HG03139 (cell line): ENCODE results near the gene MXI1.
"Not testable (repeated sequence)": the region's sequence is repeated elsewhere in the genome, so short reads cannot be mapped to it uniquely, and the experiment has no call there.

Source experiments
- ATAC-seq: cut with Tn5 transposase; IDR thresholded peaks from one replicate; pipeline ENCODE4 v1.9.1; 2021; ENCODE audit not compliant: unreplicated experiment

The MXI1 gene

DNA sequence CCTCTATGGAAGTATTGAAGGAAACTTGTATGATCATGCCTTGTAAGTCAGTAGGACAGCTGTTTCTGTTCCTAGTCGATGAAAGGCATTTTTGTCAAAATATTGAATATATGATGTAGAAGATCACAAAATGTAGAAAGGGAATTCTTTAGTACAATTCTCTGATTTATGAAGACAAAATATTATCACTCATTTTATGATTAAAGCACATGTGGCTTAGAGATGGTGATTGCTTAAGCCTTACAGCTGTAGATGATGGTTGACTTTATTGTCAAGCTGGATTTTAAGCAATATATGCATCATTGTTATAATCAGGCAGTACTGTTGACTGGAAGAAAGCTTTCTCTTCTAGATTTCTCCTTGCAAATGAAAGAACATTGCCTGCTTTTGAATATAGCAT, 26.4 kb downstream of the MXI1 start:
- ATAC-seq: no peak

DNA sequence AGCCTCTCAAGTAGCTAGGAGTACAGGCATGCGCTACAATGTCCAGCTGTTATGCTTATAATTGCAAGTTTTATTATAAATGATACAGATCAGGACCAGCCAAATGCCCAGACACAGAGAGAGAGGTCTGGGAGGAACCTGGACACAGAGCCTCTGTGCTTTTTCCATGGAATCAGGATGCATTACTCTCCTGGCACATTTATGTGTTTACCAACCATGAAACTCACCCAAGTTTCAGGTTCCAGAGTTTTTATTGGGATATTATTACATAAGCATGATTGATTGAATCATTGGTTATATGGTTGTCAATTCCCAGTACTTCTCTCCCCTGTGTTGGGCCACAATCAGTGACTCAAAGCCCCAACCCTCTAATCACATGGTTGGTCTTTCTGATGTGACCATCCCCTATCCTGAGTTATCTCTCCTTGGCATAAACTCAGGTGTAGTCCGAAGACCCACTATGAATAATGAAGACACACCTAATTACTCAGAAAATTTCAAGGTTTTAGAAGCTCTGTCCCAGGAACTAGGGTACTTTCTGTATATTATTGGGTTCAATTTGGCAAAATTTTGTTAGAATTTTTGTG, 30.6 kb downstream of the MXI1 start:
- ATAC-seq: no peak

DNA sequence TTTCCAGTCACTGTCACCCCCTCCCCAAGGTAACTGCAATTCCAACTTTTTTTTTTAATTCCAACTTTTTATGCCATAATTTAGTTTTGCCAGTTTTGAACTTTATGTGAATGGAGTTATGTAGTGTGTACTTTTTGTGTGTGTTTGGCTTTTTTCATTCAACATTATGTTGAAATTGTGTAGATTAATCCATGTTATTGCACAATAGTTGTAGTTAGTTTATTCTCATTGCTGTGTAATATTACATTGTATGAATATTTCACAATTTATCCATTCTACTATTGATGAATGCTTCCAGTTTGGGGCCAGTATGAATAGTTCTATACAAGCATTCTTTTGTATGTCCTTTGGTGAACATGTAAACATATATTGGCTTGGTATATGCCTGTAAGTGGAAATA, 32.5 kb downstream of the MXI1 start:
- no peak for ATAC-seq

DNA sequence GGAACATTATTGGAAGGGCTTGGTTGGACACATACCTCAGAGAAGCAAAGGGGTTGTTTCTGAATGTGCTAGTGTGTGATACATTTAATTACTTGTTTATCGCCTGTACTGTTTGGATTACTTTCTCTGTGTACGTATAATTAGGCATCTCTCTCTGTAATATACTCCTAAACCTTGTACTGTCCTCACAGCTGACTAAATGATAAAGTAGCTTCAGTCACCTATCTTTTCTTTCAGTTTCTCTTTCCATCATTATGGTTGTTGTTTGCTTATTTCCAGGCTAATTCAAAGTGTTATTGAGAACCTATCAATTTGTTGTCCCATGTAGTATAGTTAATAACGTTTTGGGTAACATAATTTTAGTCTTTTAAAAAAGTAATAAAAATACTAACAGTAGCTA, 34.0 kb downstream of the MXI1 start:
- ATAC-seq: no peak

DNA sequence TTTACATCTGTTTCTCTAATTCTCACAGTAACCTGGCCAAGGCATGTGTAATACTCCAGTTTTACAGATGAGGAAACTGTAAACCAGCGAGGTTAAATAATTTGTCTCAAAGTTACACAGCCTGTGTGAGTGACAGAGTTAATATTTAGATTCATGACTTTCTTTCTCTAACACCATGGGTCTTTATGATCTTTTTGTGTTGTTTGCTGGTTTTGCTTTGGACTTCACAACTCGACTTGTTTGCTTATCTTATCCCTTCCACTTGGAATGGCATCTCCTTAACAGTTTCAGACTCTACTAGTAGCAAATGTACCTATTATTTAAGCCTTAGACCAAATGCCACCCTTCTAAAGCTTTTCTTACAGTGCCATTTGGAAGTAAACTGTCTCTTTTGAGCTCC, 34.4 kb downstream of the MXI1 start:
- no peak for ATAC-seq

DNA sequence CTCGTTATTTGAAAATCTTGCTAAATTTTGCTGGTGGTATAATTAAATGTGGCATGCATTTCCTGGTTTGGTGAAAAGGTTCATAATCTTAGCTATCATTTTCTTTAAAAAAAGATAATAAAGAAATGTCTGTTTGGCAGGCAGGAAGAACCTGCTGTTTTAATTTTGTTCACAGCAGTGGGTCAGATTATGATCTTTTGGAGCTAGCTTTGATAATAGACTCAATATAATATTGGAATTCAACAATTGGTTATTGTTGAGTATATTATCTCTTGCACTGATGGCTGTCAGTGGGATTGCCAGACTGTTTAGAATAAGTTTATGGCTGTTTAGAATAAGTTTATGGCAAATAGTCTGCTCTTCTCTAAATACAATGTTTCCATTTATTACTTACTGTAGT, 35.1 kb downstream of the MXI1 start:
- ATAC-seq: no peak

DNA sequence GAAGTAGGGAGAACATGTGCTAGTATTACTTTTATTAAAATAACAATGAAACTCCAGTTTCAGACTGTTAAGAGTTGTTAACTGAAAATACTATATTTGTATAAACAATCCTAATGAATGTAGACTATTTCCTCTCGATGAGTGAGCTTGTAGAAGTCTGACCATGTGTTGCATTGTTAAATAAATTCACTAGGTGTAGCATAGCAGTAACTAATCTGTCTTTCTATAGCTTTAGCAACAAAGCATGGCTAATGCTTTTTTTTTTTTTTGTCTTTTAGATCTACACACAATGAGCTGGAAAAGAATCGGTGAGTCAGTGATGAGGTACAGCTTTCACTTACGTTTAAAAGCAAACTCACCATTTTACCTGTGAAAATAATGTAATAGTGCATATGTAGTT, 37.1 kb downstream of the MXI1 start:
- no peak for ATAC-seq

DNA sequence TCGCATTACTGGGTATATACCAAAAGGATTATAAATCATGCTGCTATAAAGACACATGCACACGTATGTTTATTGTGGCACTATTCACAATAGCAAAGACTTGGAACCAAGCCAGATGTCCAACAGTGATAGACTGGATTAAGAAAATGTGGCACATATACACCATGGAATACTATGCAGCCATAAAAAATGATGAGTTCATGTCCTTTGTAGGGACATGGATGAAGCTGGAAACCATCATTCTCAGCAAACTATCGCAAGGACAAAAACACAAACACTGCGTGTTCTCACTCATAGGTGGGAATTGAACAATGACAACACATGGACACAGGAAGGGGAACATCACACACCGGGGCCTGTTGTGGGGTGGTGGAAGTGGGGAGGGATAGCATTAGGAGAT, 40.4 kb downstream of the MXI1 start:
- ATAC-seq: not testable (repeated sequence)

DNA sequence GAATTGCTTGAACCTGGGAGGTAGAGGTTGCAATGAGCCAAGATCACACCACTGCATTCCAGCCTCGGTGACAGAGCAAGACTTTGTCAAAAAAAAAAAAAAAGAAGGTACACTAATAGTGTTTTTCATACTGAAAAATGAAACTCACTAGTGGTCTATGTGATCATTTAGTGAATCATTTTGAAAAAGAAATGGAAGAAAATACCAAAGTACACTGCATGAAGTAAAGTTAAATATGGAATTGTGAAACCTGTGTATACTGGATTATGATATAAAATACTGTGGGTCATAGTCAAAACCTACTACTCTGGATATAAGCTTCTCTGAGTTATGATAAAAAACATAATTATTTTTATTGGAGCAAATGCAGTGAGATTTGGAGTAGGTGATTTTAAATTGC, 42.1 kb downstream of the MXI1 start:
- peak; percentile 58 for ATAC-seq

DNA sequence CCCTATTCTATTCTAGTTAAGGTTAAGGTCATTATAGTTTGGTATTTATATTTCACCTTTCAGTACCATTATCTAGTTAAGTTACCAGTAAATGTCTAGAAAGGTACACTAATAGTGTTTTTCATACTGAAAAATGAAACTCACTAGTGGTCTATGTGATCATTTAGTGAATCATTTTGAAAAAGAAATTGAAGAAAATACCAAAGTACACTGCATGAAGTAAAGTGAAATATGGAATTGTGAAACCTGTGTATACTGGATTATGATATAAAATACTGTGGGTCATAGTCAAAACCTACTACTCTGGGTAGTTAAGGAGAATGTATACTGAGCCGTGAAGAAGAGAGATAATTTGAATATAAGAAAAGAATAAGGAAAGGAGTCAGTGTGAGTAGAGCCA, 44.0 kb downstream of the MXI1 start:
- ATAC-seq: peak; percentile 78

DNA sequence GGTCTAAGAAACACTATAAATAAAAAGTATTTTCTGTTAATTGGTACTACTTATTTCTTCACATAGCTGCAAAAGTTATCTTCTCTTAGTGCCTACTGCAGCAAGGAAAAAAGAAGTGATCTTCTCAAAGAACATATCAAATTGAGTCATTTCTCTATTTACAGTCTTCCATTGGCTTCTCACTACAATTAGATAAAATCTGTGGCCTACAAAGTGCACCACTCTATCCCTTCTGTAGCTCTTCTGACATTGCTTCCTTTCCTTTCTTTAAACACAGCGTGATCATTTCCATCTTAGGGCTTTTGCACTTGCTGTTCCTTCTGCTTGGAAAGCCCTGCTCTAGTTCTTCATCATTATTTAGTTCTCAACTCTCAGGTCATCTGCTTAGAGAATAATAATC, 44.7 kb downstream of the MXI1 start:
- no peak for ATAC-seq

DNA sequence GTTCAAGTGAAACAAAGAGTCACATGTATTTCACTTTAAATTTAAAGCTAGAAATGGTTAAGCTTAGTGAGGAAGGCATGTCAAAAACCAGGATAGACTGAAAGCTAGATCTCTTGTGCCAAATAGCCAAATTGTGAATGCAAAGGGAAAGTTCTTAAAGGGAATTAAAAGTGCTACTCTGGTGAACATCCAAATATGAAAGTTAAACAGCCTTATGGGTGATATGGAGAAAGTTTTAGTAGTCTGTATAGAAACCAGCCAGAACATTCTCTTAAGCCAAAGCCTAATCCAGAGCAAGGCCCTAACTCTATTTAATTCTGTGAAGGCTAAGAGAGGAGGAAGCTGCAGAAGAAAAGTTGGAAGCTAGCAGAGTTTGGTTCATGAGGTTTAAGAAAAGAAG, 47.1 kb downstream of the MXI1 start:
- no peak for ATAC-seq

DNA sequence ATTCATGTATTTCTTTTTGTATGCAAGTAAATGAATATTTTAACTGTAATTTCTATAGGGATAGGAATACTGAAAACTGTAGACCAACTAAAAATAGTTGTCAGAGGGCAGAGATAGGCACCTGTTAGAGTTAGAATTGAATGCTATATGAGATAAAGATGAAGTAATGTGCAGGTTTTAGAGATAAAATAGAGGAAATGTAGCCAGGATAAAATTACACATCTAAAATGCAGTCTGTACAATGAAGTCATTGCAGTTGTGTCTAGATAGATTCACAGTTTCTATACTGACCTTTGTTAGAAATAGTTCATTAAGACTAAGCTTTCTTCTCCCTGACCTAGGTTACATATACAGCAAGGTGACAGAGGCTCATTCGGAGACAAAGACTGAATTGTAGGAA, 51.1 kb downstream of the MXI1 start:
- no peak for ATAC-seq

DNA sequence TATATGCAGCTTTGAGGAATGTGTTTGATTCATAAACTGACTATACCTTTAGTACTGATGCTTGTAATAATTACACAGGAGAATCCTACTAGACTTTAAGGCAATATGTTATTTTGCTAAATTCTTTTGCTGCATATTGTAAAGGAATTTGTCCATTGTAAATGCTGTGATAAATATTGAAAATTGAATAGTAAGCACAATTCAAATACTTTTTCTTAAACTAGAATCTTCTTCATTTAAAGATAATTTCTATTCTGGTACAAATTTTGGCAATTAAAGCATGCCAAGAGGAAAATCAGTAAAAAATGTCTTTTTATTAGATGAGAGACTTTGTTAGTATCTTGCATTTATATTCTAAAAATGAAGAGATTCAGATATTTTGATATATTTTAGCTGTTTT, 51.9 kb downstream of the MXI1 start:
- no peak for ATAC-seq

DNA sequence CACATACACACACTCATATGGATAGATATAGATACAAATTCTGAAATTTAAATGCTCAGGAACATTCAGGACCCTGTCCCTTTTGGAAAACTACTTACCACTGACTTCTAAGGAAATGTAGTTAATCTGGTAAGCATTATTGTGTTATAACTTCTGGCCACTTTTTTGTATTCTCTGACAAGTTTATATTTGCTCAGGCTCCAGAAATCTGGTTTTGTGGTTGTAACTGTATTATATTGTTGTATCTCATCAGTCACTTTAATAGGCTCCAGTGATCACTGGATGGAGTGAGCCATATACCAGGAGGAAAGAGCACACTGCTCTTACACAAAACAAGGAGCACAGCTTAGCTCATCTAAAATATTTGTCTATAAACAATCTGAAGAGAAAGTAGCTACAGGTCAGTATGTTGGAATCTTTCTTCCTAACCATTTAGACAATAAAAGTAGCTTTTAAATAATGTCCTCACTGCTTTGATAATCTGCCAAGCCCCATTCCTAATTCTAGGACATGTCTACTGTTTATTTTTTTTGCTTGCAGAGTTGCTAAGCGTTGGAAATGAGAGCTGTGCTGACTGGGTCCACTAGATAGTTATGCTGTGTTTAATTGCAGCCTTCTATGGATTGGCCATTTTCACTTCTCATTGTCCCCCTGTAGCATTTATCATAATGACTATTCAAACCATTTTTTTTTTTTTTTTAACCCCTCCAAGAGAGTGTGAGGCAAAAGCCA, 53.5 kb downstream of the MXI1 start:
- no peak for ATAC-seq

DNA sequence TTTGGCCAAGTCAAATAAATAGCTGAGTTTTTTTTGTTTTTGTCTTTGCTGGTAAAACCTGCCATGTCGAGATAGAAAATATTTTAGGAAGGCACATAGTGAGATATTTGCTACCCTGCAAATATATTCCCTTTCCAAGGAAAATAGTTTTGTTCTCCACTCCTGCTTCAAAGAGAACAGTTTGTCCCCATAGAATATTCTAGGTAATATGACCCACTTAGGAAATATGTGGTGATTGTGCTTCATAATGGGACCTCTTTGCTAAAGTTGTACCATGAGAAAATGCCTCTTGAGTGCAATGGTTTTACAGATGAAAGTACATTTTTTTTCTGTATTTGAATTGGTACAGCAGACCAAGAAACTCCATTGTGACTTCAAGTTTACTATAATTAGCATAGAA, 55.8 kb downstream of the MXI1 start:
- ATAC-seq: no peak

DNA sequence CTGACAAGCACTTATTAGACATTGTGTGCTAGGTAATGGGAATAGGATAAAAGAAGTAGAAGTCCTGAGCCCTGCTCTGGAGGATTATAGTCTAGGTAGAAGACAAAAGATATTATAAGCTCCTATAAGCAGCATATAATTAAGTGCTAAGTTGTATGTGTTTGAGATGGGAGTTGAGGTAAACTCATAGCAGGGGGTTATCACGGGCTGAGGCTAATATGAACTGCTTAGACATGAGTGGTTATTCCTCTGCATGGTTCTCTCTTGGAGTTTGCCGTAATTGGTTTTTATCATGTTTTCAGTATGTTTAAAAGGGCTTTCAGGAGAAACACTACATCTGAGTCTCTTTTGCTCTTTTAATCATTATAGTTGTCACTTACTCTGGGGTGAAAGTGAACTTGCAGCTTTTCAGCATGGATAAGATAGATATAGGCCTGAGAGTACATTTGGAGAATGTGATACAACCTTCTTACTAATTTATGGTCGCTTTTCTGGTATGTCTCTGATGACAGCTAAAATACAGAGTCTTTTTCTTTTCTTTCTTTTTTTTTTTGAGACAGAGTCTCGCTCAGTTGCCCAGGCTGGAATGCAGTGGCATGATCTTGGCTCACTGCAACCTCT, 58.3 kb downstream of the MXI1 start:
- ATAC-seq: no peak

DNA sequence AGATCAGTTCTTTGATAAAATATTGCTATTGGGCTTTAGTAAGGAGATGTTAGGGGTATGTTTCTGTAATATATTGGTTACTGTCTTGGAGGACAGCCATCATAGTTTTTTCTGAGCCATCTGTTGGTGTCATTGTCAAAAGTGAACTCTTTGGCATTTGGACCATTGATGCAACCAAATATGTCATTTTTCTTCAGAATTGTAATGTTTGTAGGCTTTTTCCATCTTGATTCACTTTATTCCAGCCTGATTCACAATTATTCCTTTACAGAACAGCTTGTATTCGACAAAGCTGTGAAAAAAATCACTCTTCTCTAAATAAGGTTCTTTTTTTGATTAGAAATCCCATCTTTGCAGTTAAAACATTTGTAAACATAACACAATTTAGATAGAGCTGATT, 59.9 kb downstream of the MXI1 start:
- ATAC-seq: no peak

DNA sequence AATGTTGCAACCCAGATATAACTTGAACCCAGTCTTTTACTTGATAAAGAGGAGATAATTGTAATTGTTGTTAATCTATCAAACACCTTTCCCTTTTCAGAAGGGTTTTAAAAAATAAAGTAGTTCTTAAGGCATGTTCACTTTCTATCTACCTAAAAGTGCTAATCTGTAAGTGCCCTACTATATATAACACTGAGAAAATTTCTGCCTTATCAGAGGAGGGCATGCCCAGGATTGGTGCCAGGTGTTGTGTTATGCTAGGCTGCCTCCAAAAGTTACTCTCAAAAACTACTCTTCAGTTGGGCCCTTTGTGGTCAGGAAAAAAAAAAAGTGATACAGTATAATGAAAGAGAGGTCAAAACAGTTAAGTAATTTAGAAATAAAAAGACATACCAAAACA, 61.0 kb downstream of the MXI1 start:
- no peak for ATAC-seq

DNA sequence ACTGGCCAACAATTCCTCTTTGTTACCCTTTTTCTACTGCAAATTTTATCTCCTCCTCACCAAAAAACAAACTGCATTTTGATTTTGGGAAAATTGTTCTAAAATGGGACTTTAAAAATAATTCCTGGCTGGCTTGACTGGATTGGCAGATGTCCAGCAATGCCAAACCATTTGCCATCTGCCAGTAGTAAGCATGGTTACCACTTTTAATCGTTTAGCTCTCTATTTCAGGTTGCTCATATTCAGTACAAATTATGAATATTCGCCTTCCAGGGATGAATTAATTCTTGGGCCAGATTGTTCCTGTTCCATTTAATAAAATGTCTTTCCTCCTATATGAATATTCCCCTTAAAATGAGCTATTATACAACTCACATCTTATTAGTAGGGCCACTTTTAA, 61.6 kb downstream of the MXI1 start:
- no peak for ATAC-seq

DNA sequence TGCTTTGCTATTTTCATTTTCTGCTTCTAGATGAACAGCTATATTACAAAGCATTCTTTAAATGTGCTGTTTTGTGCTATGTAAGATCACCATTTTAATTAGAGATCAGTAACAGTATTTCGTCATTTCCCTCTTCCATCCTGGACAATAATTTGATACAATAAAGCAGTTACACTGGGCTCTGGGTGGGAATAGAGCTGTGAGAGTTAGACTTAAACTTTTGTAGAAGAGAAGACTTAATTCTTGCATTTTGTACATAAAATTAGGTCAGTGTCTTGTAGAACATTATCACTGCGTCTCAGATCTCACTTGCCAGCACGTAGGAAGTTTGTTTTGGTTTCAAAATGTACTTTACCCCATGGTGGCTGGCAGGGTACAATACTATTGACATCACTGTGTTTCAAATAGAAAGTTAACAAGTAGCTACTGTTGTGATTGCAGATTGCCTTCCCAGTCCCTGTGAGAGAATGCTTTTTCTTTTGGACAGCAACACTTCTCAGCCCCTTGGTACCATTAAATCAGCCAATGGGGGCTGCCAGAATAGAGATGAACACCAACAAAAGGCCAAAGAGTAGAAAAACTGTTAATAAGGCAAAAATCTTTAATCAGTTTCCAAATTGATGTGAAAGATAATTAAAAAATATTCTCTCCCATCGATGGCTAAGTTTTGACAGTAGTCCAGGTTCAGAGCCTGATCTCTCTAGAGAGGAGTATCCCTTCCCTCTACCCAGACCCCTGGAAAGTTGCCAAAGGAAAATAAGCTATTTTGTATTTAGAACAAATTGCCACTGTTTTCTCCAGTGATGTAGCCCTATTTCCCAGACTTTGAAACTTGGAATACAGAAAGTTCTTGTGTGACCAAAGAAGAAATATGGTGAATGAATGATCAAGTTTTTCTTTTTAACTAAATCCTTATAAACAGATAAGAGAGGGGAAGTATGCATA, 62.2 kb downstream of the MXI1 start:
- peak; percentile 52 for ATAC-seq

DNA sequence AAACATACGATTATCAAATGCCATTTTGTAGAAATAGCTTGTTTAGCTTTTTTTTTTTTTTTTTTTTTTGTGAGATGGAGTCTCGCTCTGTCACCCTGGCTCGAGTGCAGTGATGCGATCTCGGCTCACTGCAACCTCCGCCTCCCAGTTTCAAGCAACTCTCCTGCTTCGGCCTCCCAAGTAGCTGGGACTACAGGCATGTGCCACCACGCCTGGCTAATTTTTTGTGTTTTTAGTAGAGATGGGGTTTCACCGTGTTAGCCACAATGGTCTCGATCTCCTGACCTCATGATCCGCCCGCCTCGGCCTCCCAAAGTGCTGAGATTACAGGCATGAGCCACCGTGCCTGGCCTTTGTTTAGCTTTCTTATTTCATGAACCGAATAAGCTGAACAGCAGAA, 65.6 kb downstream of the MXI1 start:
- not testable (repeated sequence) for ATAC-seq
